Endodermal cell (in vitro differentiated cells): ENCODE results near the gene MLLT3. TPM values are rescaled to one million over a fixed set of nuclear protein-coding genes. Genes with fewer than 3 reads are reported as not detected.

Experiments used
- DNase-seq: peaks from one replicate; pipeline ENCODE4 v3.0.0-alpha.2; 2017
- H3K27ac ChIP-seq: 2 replicates; pipeline ENCODE4 v1.5.1; 2013; ENCODE audit warnings: mild to moderate bottlenecking, low read depth, low read length, moderate library complexity
- H3K27me3 ChIP-seq: 2 replicates; pipeline ENCODE4 v1.6.1; 2013; ENCODE audit warnings: mild to moderate bottlenecking, low read length, moderate library complexity; ENCODE audit not compliant: insufficient read depth, control insufficient read depth, poor library complexity, severe bottlenecking
- H3K36me3 ChIP-seq: 2 replicates; pipeline ENCODE4 v1.7.0; 2013; ENCODE audit warnings: mild to moderate bottlenecking, low read length, moderate library complexity; ENCODE audit not compliant: control insufficient read depth, insufficient read depth
- H3K4me1 ChIP-seq: one replicate; pipeline ENCODE4 v1.7.0; 2013; ENCODE audit warnings: low read length; ENCODE audit not compliant: control insufficient read depth, insufficient read depth
- H3K4me3 ChIP-seq: 2 replicates; pipeline ENCODE4 v1.5.1; 2013; ENCODE audit warnings: mild to moderate bottlenecking, low read length, moderate library complexity
- H3K9ac ChIP-seq: 2 replicates; pipeline ENCODE4 v1.6.1; 2013; ENCODE audit warnings: mild to moderate bottlenecking, low read length, moderate library complexity; ENCODE audit not compliant: poor library complexity, severe bottlenecking; ENCODE audit errors: extremely low read depth
- H3K9me3 ChIP-seq: 2 replicates; pipeline ENCODE4 v1.6.1; 2013; ENCODE audit warnings: mild to moderate bottlenecking, low read length, moderate library complexity; ENCODE audit not compliant: control insufficient read depth
- H3K27ac Mint-ChIP-seq: 2 replicates; pipeline ENCODE4 v1.8.0; 2020; ENCODE audit warnings: mixed read lengths
- H3K27me3 Mint-ChIP-seq: 2 replicates; pipeline ENCODE4 v1.8.0; 2021; ENCODE audit warnings: mild to moderate bottlenecking, mixed read lengths; ENCODE audit not compliant: insufficient read depth
- H3K36me3 Mint-ChIP-seq: 2 replicates; pipeline ENCODE4 v1.8.0; 2020; ENCODE audit warnings: low read depth, mixed read lengths
- H3K4me1 Mint-ChIP-seq: 2 replicates; pipeline ENCODE4 v1.8.0; 2020; ENCODE audit warnings: mixed read lengths
- H3K4me3 Mint-ChIP-seq: 2 replicates; pipeline ENCODE4 v1.8.0; 2020; ENCODE audit warnings: mild to moderate bottlenecking, moderate library complexity, mixed read lengths
- H3K9me3 Mint-ChIP-seq: 2 replicates; pipeline ENCODE4 v1.8.0; 2020; ENCODE audit warnings: mild to moderate bottlenecking, mixed read lengths
- WGBS, 2 experiments: methylation state at CpG; one replicate each; pipeline versions ENCODE4 v1.1.5 to v1.1.7; 2013; ENCODE audit warnings: missing lambda C conversion rate in 2 of 2, mixed read lengths in 1 of 2; ENCODE audit not compliant: insufficient coverage in 1 of 2, insufficient read length in 1 of 2; 5-methylcytosine and 5-hydroxymethylcytosine counted together
- total RNA-seq, 2 donors: library from RNA; stranded (reverse); fragmentation: NEBNext Ultra II Directional in 1 of 2; extraction: Animal tissue kit (Norgen Biotek cat#: 25700) in 1 of 2; gene quantifications; 2 replicates in 1 of 2; 3 replicates in 1 of 2; pipeline ENCODE4 v1.2.1, GENCODE V29; 2021
- TF ChIP-seq, protein P1 (sequence below): fragments of 200-600 bp; sonication (generic); conservative IDR thresholded peaks from 2 replicates; pipeline ENCODE4 v1.5.0; 2021; ENCODE audit warnings: antibody characterized with exemption, mild to moderate bottlenecking

The MLLT3 gene
- total RNA-seq, 2 donors from 2014 or later: 5.5 to 12.2 TPM

- TF ChIP-seq, protein P1, sequence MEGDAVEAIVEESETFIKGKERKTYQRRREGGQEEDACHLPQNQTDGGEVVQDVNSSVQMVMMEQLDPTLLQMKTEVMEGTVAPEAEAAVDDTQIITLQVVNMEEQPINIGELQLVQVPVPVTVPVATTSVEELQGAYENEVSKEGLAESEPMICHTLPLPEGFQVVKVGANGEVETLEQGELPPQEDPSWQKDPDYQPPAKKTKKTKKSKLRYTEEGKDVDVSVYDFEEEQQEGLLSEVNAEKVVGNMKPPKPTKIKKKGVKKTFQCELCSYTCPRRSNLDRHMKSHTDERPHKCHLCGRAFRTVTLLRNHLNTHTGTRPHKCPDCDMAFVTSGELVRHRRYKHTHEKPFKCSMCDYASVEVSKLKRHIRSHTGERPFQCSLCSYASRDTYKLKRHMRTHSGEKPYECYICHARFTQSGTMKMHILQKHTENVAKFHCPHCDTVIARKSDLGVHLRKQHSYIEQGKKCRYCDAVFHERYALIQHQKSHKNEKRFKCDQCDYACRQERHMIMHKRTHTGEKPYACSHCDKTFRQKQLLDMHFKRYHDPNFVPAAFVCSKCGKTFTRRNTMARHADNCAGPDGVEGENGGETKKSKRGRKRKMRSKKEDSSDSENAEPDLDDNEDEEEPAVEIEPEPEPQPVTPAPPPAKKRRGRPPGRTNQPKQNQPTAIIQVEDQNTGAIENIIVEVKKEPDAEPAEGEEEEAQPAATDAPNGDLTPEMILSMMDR: no peak
- no peak overlapping the region for H3K27ac Mint-ChIP-seq
- WGBS, 2 experiments: 92 to 100% methylated on average over 3 of the region's 3 CpGs
These were observed 112.8 kb downstream of the MLLT3 start for GRCh38 chr9:20509466-20509865.

DNA sequence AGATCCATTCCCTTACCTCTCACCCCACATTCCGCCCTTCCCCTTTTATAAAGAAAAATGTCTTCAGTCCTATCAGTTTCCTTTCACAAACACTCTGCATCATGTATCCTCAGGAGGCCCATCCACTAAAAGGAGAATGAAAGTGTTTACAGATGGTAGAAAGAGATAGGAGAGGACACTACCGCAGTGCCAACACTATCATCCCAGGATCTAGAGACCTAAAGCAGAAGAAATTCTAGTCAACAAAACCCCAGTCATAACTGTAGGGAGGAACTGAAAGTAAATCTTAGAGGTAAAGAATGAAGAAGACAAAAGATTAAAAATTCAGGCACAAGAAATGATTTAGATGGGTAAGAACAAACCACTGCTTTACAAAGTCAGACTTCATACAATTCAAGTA is 114.1 kb downstream of the MLLT3 start:
- no peaks in the 10 kb centered on the region for H3K27me3 Mint-ChIP-seq
- no peak overlapping the region for H3K4me3 Mint-ChIP-seq
- TF ChIP-seq, protein P1: no peak
- no peaks in the 10 kb centered on the region for H3K9me3 Mint-ChIP-seq
- Histone ChIP-seq H3K9ac (no peak overlapping the region), H3K27me3 (no peaks in the 10 kb centered on the region), H3K9me3 (no peaks in the 10 kb centered on the region), H3K4me1 (no peaks in the 10 kb centered on the region), H3K4me3 (no peak overlapping the region), H3K36me3 (no peaks in the 10 kb centered on the region), H3K27ac (no peak overlapping the region)
- WGBS, 2 experiments: 83% methylated on average over 2 of the region's 2 CpGs; no CpG with 5 or more reads in 1 of the 2 experiments
- H3K27ac Mint-ChIP-seq: no peak overlapping the region
- DNase-seq: no peak
- H3K36me3 Mint-ChIP-seq: no peaks in the 10 kb centered on the region
- peaks cover 5% of the 10 kb centered on the region for H3K4me1 Mint-ChIP-seq

More at GRCh38 chr9:20509466-20509865, 112.8 kb downstream of the MLLT3 start:
- H3K27me3 Mint-ChIP-seq: peaks cover 2% of the 10 kb centered on the region
- Histone ChIP-seq H3K27me3 (no peaks in the 10 kb centered on the region), H3K36me3 (no peaks in the 10 kb centered on the region), H3K27ac (no peak overlapping the region), H3K4me3 (no peak overlapping the region), H3K9me3 (no peaks in the 10 kb centered on the region), H3K4me1 (no peaks in the 10 kb centered on the region), H3K9ac (no peak overlapping the region)
- no peaks in the 10 kb centered on the region for H3K36me3 Mint-ChIP-seq
- DNase-seq: no peak
- H3K9me3 Mint-ChIP-seq: no peaks in the 10 kb centered on the region
- H3K4me1 Mint-ChIP-seq: peaks cover 5% of the 10 kb centered on the region
- no peak overlapping the region for H3K4me3 Mint-ChIP-seq

GRCh38 chr9:20507431-20507830 is 114.9 kb downstream of the MLLT3 start:
- no peaks in the 10 kb centered on the region for H3K9me3 ChIP-seq

More at GRCh38 chr9:20507431-20507830, 114.9 kb downstream of the MLLT3 start:
- no peak overlapping the region for H3K9ac ChIP-seq
- Mint-ChIP-seq H3K36me3 (no peaks in the 10 kb centered on the region), H3K4me3 (no peak overlapping the region), H3K27ac (no peak overlapping the region), H3K9me3 (no peaks in the 10 kb centered on the region), H3K4me1 (peaks cover 5% of the 10 kb centered on the region), H3K27me3 (no peaks in the 10 kb centered on the region)
- H3K4me1 ChIP-seq: no peaks in the 10 kb centered on the region
- H3K36me3 ChIP-seq: no peaks in the 10 kb centered on the region
- H3K27me3 ChIP-seq: no peaks in the 10 kb centered on the region
- WGBS, 2 experiments: 39 to 67% methylated on average over 1 of the region's 1 CpG
- H3K27ac ChIP-seq: no peak overlapping the region
- no peak overlapping the region for H3K4me3 ChIP-seq
- TF ChIP-seq, protein P1: no peak
- DNase-seq: no peak
